GM12891 (cell line): Measurements from ENCODE around the gene PIKFYVE.

Source experiments
- POLR2A ChIP-seq: IDR thresholded peaks from 2 replicates; pipeline ENCODE4 v1.6.1; 2011; ENCODE audit warnings: low read depth, low read length, control low read depth
- POLR2AphosphoS5 ChIP-seq: IDR thresholded peaks from 2 replicates; pipeline ENCODE4 v1.6.1; 2011; ENCODE audit warnings: low read depth, low read length, control low read depth
- SPI1 ChIP-seq: IDR thresholded peaks from 2 replicates; pipeline ENCODE4 v1.6.1; 2011; ENCODE audit warnings: low read depth, low read length, control low read depth
- TAF1 ChIP-seq: IDR thresholded peaks from 2 replicates; pipeline ENCODE4 v1.6.1; 2011; ENCODE audit warnings: low read depth, low read length, control low read depth

- TF ChIP-seq POLR2A (no peak), SPI1 (no peak), POLR2AphosphoS5 (no peak), TAF1 (no peak)
Measured at GRCh38 chr2:208239770-208240493, 26.1 kb upstream of the PIKFYVE start.
